RCC 7860 (cell line): ENCODE results near the gene AANAT.
A peak's percentile ranks its signal among the peaks of the same experiment; 100 is the strongest.

ENCODE experiments used
- DNase-seq: peaks from one replicate; pipeline ENCODE4 v3.0.0-alpha.2; 2015; ENCODE audit warnings: low spot score
- FAIRE-seq: peaks from 2 replicates; lab custom pipeline; 2012; peaks lifted over from hg19 to GRCh38; lab: Jason Lieb, UNC

AANAT gene

GRCh38 chr17:76485569-76485968, 18.2 kb downstream of the AANAT start:
- FAIRE-seq = no peak
- DNase-seq = no peak

GRCh38 chr17:76487451-76488192, 20.2 kb downstream of the AANAT start:
- DNase-seq (no peak), FAIRE-seq (no peak)

- DNase-seq (no peak), FAIRE-seq (no peak)
Measured at GRCh38 chr17:76490112-76490710, 22.8 kb downstream of the AANAT start.

GRCh38 chr17:76491271-76492122, 24.1 kb downstream of the AANAT start:
- FAIRE-seq (no peak), DNase-seq (no peak)

GRCh38 chr17:76492123-76492988, 25.0 kb downstream of the AANAT start:
- FAIRE-seq (no peak), DNase-seq (no peak)

GRCh38 chr17:76492989-76493501, 25.6 kb downstream of the AANAT start:
- DNase-seq = peak; percentile 71
- peak; percentile 34 for FAIRE-seq

- DNase-seq = no peak
- no peak for FAIRE-seq
Measured at GRCh38 chr17:76493505-76494167, 26.2 kb downstream of the AANAT start.

GRCh38 chr17:76495663-76496400, 28.4 kb downstream of the AANAT start:
- FAIRE-seq = no peak
- DNase-seq = no peak

- FAIRE-seq = no peak
Measured at GRCh38 chr17:76496464-76496863, 29.1 kb downstream of the AANAT start.

GRCh38 chr17:76497699-76497978, 30.2 kb downstream of the AANAT start:
- DNase-seq (no peak), FAIRE-seq (no peak)

More at GRCh38 chr17:76496464-76496863, 29.1 kb downstream of the AANAT start:
- no peak for DNase-seq

GRCh38 chr17:76497979-76498875, 30.8 kb downstream of the AANAT start:
- DNase-seq = peak; percentile 94
- FAIRE-seq = peak; percentile 81

- no peak for FAIRE-seq
- DNase-seq = no peak
Measured at GRCh38 chr17:76498876-76499251, 31.5 kb downstream of the AANAT start.

GRCh38 chr17:76499267-76499667, 31.9 kb downstream of the AANAT start:
- DNase-seq = peak; percentile 53
- FAIRE-seq = no peak

- DNase-seq = no peak
- FAIRE-seq = no peak
Measured at GRCh38 chr17:76500074-76500746, 32.8 kb downstream of the AANAT start.

- no peak for FAIRE-seq
- no peak for DNase-seq
Measured at GRCh38 chr17:76500747-76501017, 33.3 kb downstream of the AANAT start.

GRCh38 chr17:76501018-76501826, 33.8 kb downstream of the AANAT start, which contains the start of gene RHBDF2:
RHBDF2 (minus strand) TSS chr17:76501423; CDS start chr17:76481524, 19,899 bp downstream.
- FAIRE-seq (no peak), DNase-seq (peak; percentile 74)

- FAIRE-seq (no peak), DNase-seq (no peak)
Measured at GRCh38 chr17:76501827-76502307, 34.5 kb downstream of the AANAT start.
